GM18526 (cell line): ENCODE data around the gene RAI1.
A peak's percentile ranks its signal among the peaks of the same experiment; 100 is the strongest.

Source experiments
- POLR2A ChIP-seq: IDR thresholded peaks from 3 replicates; pipeline ENCODE4 v1.6.1; 2011; ENCODE audit not compliant: insufficient read length; ENCODE audit errors: extremely low read depth

RAI1 gene

DNA sequence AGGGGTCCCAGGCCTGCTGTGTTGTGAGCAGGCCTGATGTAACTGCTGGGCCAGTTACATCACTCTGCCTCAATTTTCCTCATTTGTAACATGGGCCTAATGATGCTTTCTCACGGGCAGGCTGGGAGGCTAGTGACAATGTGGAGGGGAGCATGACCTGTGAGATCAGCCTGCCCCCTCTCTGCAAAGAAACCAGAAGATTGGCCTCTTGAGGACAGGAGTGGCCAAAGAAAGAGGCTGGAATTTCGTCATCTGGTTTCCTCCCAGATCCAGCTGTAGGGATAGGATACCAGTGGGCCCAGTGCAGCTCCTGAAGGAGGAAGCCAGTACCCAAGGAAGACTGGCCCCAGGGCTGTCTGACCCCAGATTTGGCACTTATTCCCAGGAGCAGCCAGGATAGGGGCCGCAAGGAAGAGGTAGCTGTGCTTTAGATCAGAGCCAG lies 156.1 kb downstream of the RAI1 start:
- no peak for TF ChIP-seq POLR2A

DNA sequence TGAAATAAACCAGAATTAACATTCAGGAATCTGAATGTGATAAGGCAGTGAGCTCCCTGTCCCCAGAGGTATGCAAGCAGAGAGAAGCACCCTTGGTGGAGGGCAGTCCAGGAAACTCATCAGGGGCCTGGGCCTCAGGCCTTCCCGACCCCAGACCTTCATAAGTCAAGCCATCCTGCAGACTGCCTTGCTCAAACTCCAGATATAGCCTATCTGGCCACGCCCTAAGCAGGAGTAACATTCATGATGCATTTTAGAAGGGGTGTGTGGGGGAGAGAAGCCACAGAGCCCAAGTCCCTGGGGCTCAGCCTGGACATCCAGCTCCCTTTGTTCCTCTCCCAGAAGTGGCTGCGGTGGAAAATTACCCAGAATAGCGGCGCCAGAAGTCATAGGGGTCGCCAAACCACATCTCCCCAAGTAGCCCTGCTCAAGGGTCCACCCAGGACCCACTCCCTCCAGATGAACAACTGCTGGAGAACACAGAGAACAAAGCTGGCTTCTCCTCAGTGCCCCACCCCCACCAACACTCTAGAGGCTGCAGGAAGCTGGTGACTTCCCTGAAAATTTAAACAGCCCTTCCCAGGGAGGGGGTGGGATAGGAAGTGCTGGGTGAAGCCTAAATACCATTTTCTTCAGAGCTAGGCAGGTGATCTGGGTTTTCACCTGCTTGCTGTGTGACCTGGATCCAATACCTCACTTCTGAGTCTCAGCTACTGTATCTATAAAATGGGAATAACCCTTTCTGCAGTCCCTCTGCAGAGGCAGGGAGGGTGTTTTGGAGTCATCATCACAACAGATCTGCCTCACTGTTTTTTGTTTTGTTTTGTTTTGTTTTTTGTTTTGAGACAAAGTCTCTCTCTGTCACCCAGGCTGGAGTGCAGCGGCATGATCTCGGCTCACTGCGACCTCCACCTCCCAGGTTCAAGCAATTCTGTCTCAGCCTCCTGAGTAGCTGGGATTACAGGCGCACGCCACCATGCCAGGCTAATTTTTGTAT lies 157.0 kb downstream of the RAI1 start:
- TF ChIP-seq POLR2A, result no peak

DNA sequence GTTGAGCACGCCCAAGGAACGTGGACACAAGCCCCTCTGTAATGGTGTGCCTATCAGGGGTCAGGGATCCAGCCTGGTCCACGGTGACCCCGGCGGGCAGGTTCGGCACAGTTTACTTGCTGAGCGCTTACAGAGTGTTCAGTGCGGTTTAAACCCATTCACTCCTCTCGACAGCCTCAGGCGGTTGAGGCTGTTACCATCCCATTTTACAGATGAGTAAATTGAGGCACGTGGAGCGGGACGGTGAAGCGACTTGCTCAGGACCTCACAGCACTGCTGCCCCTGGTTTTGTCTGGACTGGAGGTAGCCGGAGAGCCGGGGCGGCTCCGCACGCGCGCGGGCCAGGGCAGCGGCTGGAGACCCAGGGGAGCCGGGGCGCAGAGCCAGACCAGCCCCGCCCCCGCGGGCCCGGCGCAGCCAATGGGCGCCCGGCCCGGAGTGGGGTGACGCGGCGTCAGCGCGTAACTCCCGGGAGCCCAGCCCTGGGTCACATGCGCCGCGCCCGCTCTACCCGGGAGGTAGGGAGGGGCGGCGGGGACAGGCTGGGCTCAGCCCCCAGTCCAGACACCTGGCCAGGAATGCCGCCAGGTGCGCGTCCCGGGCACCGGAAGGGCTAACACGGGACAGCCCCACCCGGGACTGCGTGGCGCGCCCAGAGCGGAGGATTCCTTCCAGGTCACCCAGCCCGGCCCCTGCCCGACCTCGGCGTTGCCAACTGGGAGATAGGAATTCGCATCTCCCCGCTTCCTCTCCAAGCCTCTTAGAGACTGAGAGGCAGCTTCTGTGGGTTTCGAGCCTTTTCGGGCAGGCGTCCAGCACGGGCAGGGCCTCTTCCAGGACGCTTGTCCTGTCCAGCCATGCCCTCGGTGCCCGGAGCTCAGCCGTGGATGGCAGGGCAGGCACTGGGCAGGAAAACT lies 158.8 kb downstream of the RAI1 start:
- peak; percentile 94 for TF ChIP-seq POLR2A

DNA sequence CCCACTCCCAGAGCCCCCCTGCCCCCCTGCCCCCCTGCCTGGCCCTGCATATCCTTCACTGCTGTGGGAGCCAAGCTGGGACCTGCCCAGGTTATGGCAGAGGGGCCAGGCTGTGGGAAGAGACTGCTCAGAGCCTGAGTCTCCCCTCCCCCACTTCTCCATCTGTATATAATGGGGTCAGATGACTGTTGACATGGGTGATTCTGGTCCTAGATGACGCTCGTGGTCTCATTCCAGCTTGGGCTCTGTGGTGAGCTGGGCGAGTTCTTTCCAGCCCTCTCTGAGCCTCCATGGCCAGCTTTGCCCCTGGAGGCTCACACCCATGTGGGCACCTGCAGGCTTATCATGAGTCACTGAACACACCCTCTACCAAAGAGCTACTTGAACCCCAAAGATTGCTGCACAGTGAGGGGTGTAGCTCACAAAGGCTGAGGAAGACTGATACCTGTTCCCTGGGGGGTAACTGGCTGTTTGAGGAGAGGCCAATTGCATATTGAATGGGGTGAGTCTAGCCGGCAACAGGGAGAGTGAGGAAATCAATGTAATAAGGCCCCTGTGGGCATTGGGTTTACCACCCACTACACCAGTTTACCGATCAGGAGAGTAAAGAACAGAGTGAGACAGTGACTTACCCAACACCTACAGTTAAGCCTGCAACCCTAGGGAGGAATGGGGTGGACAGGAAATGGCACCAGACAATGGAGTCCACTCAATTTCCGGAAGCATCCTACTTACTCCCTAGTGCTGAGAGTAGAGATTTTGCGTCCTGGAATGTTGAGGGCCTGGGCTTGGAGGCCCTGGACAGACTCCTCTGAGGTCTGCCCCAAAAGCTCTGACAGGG lies 159.7 kb downstream of the RAI1 start:
- no peak for TF ChIP-seq POLR2A

DNA sequence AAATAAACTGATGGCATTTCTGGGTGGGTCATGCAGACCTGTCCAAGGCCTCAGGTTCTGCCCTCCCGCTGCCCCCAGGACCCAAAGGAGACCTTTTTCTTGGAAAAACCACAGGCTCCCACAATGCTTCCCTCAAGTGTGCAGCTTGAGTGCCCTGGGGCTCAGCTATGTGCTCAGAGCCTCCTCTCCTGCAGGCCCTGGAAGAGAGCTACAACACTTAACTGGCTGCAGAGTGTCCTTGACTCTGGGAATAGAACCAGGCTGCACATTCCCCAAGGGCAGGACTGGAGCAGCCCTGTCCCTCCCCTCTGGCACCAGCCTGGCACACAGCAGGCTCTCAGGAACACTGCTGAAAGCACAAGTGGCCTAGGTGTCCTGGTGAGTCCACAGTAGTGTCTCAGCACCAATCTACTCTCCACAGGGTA lies 160.4 kb downstream of the RAI1 start:
- no peak for TF ChIP-seq POLR2A

DNA sequence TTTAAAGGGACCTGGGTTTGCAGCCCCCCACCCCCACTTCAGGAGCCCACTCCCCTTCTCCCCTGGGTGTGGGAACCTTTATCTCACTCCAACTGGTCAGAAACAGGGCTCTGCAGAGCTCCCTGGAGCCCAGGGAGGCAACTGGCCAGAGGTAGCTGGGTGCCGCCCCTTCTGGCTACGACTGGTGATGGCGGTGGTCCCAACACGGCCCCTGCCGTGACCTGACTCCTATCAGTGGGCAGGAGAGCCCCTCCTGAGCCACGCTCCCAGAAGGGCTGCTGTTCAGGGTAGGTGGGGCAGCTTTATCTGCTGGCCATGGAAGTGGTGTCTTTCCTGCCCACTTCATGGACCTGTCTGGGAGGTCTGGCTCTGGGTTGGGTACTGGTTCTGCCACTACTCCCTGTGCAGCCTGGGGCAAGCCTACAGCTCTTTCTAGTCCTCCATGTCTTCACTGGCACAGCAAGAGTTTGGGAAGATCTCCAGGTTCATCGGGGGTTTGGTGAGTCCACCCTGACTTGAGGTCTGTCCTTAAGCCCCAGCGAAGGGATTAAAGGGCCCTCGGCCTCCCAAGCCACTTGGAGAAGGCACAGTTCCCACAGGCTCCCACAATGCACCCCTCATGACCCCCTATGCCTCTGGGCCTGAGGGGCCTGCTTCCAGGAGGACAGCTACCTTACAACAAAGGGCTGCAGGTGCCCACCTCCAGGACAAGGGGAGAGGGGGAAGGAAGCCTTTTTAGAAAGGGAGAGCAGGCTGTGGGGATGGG lies 161.0 kb downstream of the RAI1 start:
- no peak for TF ChIP-seq POLR2A

DNA sequence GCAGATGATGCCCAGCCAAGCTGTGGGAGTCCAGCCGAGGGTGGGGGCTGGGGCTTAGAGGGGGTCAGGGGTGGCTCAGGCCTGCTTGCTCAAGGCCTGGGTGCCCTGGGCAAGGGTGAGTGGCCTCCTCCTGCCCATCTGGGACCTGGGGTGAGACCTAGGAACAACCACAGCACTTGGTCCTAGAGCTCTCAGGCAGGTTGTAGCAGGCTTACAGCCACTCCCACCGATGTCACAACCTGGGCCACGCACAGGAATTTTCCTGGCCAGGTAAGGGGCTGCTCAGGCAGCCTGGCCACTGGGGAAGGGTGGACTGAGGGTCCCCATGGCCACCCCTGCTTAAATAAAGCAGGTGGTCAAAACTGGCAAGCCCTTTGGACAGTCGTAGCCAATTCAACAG lies 161.8 kb downstream of the RAI1 start:
- no peak for TF ChIP-seq POLR2A

DNA sequence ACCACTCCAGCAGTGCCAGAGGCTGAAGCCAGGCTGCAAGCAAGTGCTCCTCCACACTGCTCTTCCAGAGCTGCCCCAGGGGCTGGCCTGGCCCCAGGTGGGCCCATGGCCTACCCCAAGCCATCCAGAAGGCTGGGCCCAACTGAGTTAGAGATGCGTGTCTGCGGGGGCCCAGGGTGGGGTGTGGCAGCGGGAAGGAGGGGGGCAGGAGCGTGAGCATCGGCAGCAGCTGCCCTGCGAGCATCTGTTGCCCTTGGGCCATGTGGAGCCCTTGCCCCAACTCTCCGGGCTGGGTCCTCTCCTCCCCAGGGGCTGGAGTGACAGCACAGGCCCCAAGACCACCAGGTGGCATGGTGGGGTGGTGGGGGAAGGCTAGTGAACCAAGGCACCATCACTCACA lies 162.8 kb downstream of the RAI1 start:
- no peak for TF ChIP-seq POLR2A

DNA sequence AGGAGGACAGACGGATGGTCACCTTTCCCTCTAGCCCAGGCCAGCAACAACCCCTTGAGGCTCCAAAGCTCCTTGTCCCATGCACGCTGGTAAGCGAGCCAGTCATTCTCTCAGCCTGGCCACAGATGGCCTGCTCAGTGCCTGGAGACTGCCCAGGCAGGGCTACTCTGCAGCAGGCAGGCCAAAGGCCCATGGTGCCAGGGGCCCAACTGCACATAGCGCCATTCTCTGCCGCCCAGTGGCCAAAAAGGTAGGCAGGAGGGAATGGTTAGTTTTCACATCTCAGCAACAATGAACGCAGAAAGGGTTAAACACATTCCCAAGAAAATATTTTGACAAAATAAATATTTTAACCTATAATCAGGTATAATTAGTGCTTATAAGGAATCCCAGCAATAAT lies 163.2 kb downstream of the RAI1 start:
- no peak for TF ChIP-seq POLR2A

DNA sequence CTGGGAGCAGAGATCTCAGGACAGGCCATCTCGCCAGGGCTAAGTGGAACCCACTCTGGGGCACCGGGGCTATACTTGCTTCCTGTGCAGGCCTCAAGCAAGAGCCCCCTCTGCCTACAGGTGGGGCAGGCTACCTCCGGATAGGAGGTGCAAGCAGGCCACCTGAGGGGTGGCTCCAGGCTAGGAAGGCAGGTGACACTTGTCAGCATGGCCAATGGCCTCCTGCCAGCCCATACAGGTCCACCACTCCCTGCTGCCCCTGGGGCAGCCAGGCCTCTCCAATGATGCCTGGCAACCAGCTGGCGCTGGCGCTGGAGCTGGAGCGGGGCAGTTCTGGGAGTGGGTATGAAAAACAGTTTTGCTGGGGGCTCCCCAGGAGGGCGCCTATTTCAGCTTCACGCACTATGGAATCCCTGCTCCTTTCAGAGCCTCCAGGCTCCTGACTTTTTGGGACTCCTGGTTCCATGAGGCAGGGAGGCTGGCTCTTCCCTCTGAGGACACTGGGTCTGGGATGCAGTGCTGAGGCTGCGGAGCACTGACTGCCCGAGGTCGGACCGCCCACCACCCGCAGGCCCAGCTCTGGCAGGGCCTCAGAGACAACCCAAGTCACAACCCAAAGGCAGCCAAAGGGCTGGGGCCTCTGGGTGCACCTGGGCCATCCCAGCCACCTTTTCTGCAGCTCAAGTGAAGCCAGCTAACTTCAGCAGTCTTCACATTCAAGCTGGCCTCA lies 164.0 kb downstream of the RAI1 start:
- TF ChIP-seq POLR2A, result no peak

DNA sequence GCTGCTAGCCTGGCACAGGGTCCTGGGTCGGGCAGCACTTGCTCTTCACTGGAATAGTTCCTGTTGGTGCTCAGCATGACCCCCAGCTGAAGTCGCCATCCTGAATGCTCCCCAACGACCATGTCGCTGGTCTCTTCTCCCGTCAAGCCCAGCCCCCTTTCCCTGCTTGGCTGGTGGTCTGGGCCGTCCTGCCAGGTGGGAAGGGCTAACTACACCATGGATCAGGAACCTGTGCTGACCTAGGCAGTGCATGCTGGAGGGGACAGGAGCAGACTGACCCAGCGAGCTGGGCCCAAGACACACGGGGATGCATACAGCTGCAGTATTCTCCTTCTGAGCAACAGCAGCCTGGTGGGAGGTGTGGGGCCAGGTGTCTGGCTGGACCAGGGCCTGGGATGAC lies 164.7 kb downstream of the RAI1 start:
- no peak for TF ChIP-seq POLR2A

DNA sequence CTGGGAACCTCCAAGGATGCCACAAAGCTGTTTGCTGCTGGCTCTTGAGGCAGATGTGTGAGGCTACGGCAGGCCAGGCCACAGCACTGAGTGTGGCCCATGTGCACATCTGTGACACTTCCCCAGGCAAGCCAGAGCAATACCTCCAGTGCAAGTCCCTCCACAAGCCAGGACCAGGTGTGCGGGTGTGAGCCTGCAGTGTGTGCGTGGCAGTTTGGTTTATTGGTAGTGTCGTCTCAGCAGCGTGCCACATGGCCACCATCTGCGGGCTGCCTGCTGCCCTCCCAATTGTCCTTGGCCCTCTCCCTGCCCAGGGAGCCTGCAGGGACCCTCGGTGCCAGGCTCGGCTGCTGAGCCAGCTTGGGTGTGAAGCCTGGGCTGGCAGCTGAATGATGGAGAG lies 165.4 kb downstream of the RAI1 start:
- no peak for TF ChIP-seq POLR2A

DNA sequence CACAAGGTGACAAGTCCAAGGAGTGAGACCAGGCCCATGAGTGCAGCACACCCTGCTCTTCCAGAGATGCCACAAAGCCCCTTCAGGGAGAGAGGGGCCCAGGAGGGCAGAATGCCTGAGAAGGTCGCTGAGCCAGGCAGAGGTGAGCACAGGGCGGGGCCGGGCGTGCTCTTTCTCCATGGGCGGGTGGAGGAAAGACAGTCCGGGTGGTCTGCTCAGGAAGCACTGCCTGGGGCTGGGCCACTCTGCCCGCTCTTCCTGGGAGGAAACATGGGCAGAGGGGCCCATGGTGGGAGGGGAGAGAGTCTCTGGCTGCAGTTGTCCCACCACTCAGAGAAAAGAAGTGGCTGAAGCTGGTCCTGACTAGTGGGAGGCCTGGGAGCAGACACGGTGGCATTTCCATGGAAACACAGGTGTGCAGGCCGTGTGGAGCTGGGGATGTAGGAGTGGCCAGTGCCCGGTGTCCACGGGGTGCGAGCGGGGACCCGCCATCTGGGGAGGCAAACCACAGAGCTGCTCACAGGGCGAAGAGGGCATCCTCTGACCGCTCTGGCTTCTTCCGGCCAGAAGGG lies 165.9 kb downstream of the RAI1 start:
- TF ChIP-seq POLR2A, result no peak

DNA sequence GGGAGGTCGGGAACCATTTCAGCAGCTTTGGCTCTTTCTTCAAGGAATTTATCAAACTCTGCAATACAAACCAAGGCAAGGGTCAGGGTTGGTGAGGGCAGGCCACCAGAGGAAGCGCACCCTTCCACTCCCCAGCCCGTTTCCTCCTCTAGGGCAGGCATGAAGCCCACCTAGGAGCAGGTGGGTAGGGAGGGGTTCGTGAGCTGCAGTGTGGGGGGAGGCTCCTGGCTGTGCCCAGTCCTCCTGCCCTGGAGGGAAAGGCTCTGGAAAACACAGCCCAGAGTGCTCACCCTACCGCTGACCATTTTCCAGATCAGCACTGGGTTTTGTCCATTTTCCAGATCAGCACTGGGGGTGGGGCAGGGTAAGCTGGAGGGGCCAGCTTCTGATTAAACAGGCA lies 166.5 kb downstream of the RAI1 start:
- no peak for TF ChIP-seq POLR2A
